ENCODE results near the gene CORO1C. TPM values are rescaled to one million over a fixed set of nuclear protein-coding genes. Genes with fewer than 3 reads are reported as not detected.

Gene CORO1C
- total RNA-seq, 1 experiment from 2014 or later, result 138 TPM

- no peak for TF ChIP-seq YY1 (IDR thresholded peaks at IDR 0.05; ENCODE audit: extremely low read depth, insufficient replicate concordance, low read depth, low read length)
These were observed 37.6 kb downstream of the CORO1C start (continued) for GRCh38 chr12:108693751-108694150.

DNA sequence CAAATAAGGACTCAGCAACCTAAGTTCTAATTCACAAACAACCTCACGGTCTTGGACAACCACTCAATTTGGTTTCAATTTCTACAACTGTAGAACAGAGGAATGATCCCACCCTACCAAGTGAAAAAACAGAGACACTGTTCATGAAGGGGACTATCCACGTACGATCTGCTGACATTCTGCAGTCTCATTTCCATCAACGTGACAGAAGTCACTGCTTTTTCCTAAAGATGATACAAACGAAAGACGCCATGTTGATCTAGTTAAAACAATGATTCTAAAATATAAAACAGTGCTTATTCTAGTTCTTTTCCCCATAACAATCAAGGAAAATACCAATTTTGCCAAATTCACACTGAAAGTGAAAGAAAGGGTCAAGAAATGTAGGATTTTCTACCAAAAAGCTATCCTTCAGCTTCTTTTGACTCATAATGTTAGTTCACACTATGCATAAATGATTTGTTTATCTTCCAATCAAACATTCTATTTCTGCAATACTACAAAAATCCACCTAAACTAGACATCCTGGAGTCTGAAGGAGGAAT lies 38.1 kb downstream of the CORO1C start:
- DNase-seq (ENCODE audit: low read depth, low spot score) (no peak), ATAC-seq (no peak)
- no peaks in the 10 kb centered on the region for H3K9me3 ChIP-seq (ENCODE audit: control insufficient read depth in 1 of 2, insufficient read depth in 1 of 2, low read depth in 1 of 2, low read length in 2 of 2)
- no TSS peak for BruUV-seq (replicated peaks)
- RAD21 ChIA-PET (ENCODE audit: low non-redundant PET in 1 of 2, low total read pairs in 2 of 2, uncharacterized antibody in 2 of 2, unreplicated experiment in 2 of 2), result no interaction called here
- H3K36me3 ChIP-seq (ENCODE audit: control insufficient read depth in 1 of 2, insufficient read depth in 2 of 2, low read length in 2 of 2), result no peaks in the 10 kb centered on the region
- H3K4me2 ChIP-seq (ENCODE audit: low read length), result no peak overlapping the region
- no peak overlapping the region for H3K4me3 ChIP-seq (replicated peaks in 1 of 2; ENCODE audit: low read depth in 1 of 2, low read length in 2 of 2)
- H3K79me2 ChIP-seq (ENCODE audit: insufficient read depth, low read length), result peaks cover 85% of the 10 kb centered on the region
- H3K9ac ChIP-seq (ENCODE audit: low read length), result no peak overlapping the region
- H2AFZ ChIP-seq (ENCODE audit: low read depth, low read length, poor library complexity, severe bottlenecking), result no peak overlapping the region
- H3K4me1 ChIP-seq (ENCODE audit: control insufficient read depth in 1 of 2, insufficient read depth in 2 of 2, low read length in 2 of 2), result peaks cover 36 to 42% of the 10 kb centered on the region in 2 experiments
- CTCF ChIA-PET, result no interaction called here
- no peaks in the 10 kb centered on the region for H3K9me2 ChIP-seq (ENCODE audit: insufficient read depth)
- no peaks in the 10 kb centered on the region for H4K20me1 ChIP-seq (ENCODE audit: insufficient read depth)
- intact Hi-C loops (cut with micrococcal nuclease), result loop anchor here (5.0 kb wide), 1 partner anchor 39 kb away; the partner anchor contains the start of gene CORO1C
- TF ChIP-seq ELF1 (IDR thresholded peaks at IDR 0.05; ENCODE audit: borderline replicate concordance, low read depth), result no peak
- TF ChIP-seq EGR1 (IDR thresholded peaks at IDR 0.05; ENCODE audit: low read depth), result no peak
- no peak for TF ChIP-seq EZH2 (IDR thresholded peaks at IDR 0.05)
- TF ChIP-seq ZNF274 (IDR thresholded peaks at IDR 0.05; ENCODE audit: low read depth, low read length), result no peak
- no peak for TF ChIP-seq SRF (IDR thresholded peaks at IDR 0.05; ENCODE audit: low read depth)
- H3K27me3 ChIP-seq (ENCODE audit: insufficient read depth, low read length), result no peaks in the 10 kb centered on the region
- POLR2A ChIA-PET, result no interaction called here
- H3K27ac ChIP-seq (ENCODE audit: low read depth, low read length), result no peak overlapping the region

Measured in HCT116 (cell line).